Fibroblast of skin of left quadriceps (primary cell): ENCODE results near the gene BCAR1.

Experiments used
- DNase-seq, 2 experiments: peaks; one replicate each; pipeline ENCODE4 v3.0.0-alpha.2; 2013; ENCODE audit warnings: low read depth in 2 of 2

The BCAR1 gene

GRCh38 chr16:75238853-75239541 lies 12.4 kb downstream of the BCAR1 start:
- no peak for DNase-seq

- peak; percentile 70 to 77 for DNase-seq
Observed at GRCh38 chr16:75238132-75238852, 13.1 kb downstream of the BCAR1 start.

- DNase-seq: no peak
Observed at GRCh38 chr16:75237398-75238131, 13.9 kb downstream of the BCAR1 start.

- DNase-seq: no peak
Observed at GRCh38 chr16:75236736-75237397, 14.6 kb downstream of the BCAR1 start.

- no peak for DNase-seq
Observed at GRCh38 chr16:75236232-75236631, 15.2 kb downstream of the BCAR1 start.

- DNase-seq: no peak
Observed at GRCh38 chr16:75235721-75236193, 15.7 kb downstream of the BCAR1 start.

GRCh38 chr16:75234856-75235696 lies 16.3 kb downstream of the BCAR1 start:
- no peak for DNase-seq

- no peak for DNase-seq
Observed at GRCh38 chr16:75233611-75233938, 17.8 kb downstream of the BCAR1 start.

- no peak for DNase-seq
Observed at GRCh38 chr16:75231570-75231969, 19.9 kb downstream of the BCAR1 start.

- DNase-seq: no peak
Observed at GRCh38 chr16:75230471-75231110, 20.8 kb downstream of the BCAR1 start.

- no peak for DNase-seq
Observed at GRCh38 chr16:75229172-75230031, 22.0 kb downstream of the BCAR1 start.

- no peak for DNase-seq
Observed at GRCh38 chr16:75228143-75228976, 23.1 kb downstream of the BCAR1 start.

GRCh38 chr16:75227361-75228142 lies 23.9 kb downstream of the BCAR1 start:
- DNase-seq: no peak

- no peak for DNase-seq
Observed at GRCh38 chr16:75226550-75227360, 24.7 kb downstream of the BCAR1 start.

- no peak for DNase-seq
Observed at GRCh38 chr16:75225678-75226515, 25.5 kb downstream of the BCAR1 start.

- DNase-seq: no peak
Observed at GRCh38 chr16:75225092-75225491, 26.3 kb downstream of the BCAR1 start.
